ENCODE data around the gene EVI2A. TPM values are rescaled to one million over a fixed set of nuclear protein-coding genes. Genes with fewer than 3 reads are reported as not detected.
A peak's percentile ranks its signal among the peaks of the same experiment; 100 is the strongest.

EVI2A gene
- total and polyA plus RNA-seq, 2 experiments from 2014 or later: 1.3 TPM; not detected in 1

GRCh38 chr17:31297090-31297489, 24.3 kb downstream of the EVI2A start, which contains the start of gene OMG:
OMG (minus strand) TSS chr17:31297239; CDS start chr17:31296331, 908 bp downstream.
- DNase-seq (ENCODE audit: low spot score) (peak; percentile 20), ATAC-seq (peak; percentile 74)
- no peaks in the 10 kb centered on the region for H3K36me3 ChIP-seq (ENCODE audit: insufficient read depth)
- Mint-ChIP-seq H3K4me3 (no peak within 1 kb of the TSS), H3K36me3 (ENCODE audit: low read depth) (no peaks in the 10 kb centered on the region), H3K4me1 (peaks cover 15% of the 10 kb centered on the region), H3K9me3 (no peaks in the 10 kb centered on the region), H3K27ac (peak within 1 kb of the TSS; percentile 32; the same call in 1 of the 2 replicates), H3K27me3 (ENCODE audit: insufficient read depth, low read depth, poor library complexity) (peaks cover 2% of the 10 kb centered on the region)
- H4K20me1 ChIP-seq (replicated peaks; ENCODE audit: insufficient read depth): no peaks in the 10 kb centered on the region
- no peaks in the 10 kb centered on the region for H3K79me2 ChIP-seq (replicated peaks; ENCODE audit: insufficient read depth)
- H3K4me3 ChIP-seq: no peak within 1 kb of the TSS
- TF ChIP-seq EZH2phosphoT487 (IDR thresholded peaks at IDR 0.05; ENCODE audit: unreplicated experiment) (no peak), ZNF462 (CRISPR knock-in tag; IDR thresholded peaks at IDR 0.05) (no peak), ETS1 (IDR thresholded peaks at IDR 0.05) (no peak), REST (IDR thresholded peaks at IDR 0.05; ENCODE audit: unreplicated experiment) (no peak), JUNB (IDR thresholded peaks at IDR 0.05; ENCODE audit: unreplicated experiment) (no peak)
- no peak within 1 kb of the TSS for H2AFZ ChIP-seq
- H3K27ac ChIP-seq (ENCODE audit: low read depth): no peak within 1 kb of the TSS
- H3K4me1 ChIP-seq (ENCODE audit: insufficient read depth): peaks cover 10% of the 10 kb centered on the region; the same call in 1 of the 2 replicates
- H3K4me2 ChIP-seq: no peak within 1 kb of the TSS
- no peaks in the 10 kb centered on the region for H3K9me2 ChIP-seq (ENCODE audit: insufficient read depth)
- H3K27me3 ChIP-seq (ENCODE audit: insufficient read depth): no peaks in the 10 kb centered on the region
- no peaks in the 10 kb centered on the region for H3F3A ChIP-seq (replicated peaks; ENCODE audit: low read depth)

Data from GM23338 (cell line).